MM.1S (cell line): Measurements from ENCODE around the gene FIBCD1.

Source experiments
- DNase-seq: peaks from one replicate; pipeline ENCODE4 v3.0.0-alpha.2; 2015
- H2AFZ ChIP-seq: fragments of 300-600 bp; sonication (generic); 2 replicates; pipeline ENCODE4 v1.6.0; 2016; ENCODE audit warnings: antibody characterized with exemption, low read length
- H3F3A ChIP-seq: fragments of 300-600 bp; sonication (generic); 2 replicates; pipeline ENCODE4 v1.6.1; 2016; ENCODE audit warnings: mild to moderate bottlenecking, antibody characterized with exemption, low read length, moderate library complexity, mixed read lengths; ENCODE audit not compliant: insufficient read depth
- H3K27ac ChIP-seq: fragments of 300-600 bp; sonication (generic); 2 replicates; pipeline ENCODE4 v1.5.1; 2016; ENCODE audit warnings: mild to moderate bottlenecking, low read length
- H3K27me3 ChIP-seq: fragments of 300-600 bp; sonication (generic); replicated peaks from 2 replicates; pipeline ENCODE4 v1.6.0; 2016; ENCODE audit warnings: low read length; ENCODE audit not compliant: insufficient read depth
- H3K36me3 ChIP-seq: fragments of 300-600 bp; sonication (generic); replicated peaks from 2 replicates; pipeline ENCODE4 v1.6.1; 2016; ENCODE audit warnings: mild to moderate bottlenecking, low read length, mixed read lengths; ENCODE audit not compliant: insufficient read depth
- H3K4me1 ChIP-seq: fragments of 300-600 bp; sonication (generic); 2 replicates; pipeline ENCODE4 v1.6.1; 2016; ENCODE audit warnings: low read length, mixed read lengths
- H3K4me2 ChIP-seq: fragments of 300-600 bp; sonication (generic); 2 replicates; pipeline ENCODE4 v1.6.0; 2016; ENCODE audit warnings: low read depth, low read length
- H3K4me3 ChIP-seq: fragments of 300-600 bp; sonication (generic); 2 replicates; pipeline ENCODE4 v1.5.1; 2016; ENCODE audit warnings: low read length, mixed read lengths
- H3K79me2 ChIP-seq: fragments of 300-600 bp; sonication (generic); 2 replicates; pipeline ENCODE4 v1.6.1; 2016; ENCODE audit warnings: mixed run types, low read length, mixed read lengths
- H3K9ac ChIP-seq: fragments of 300-600 bp; sonication (generic); 2 replicates; pipeline ENCODE4 v1.6.1; 2016; ENCODE audit warnings: low read length, mixed read lengths
- H3K9me2 ChIP-seq: fragments of 300-600 bp; sonication (generic); replicated peaks from 2 replicates; pipeline ENCODE4 v1.6.1; 2016; ENCODE audit warnings: mild to moderate bottlenecking, low read length, mixed read lengths; ENCODE audit not compliant: insufficient read depth
- H3K9me3 ChIP-seq: fragments of 300-600 bp; sonication (generic); replicated peaks from 2 replicates; pipeline ENCODE4 v1.6.1; 2016; ENCODE audit warnings: mild to moderate bottlenecking, low read length, mixed read lengths; ENCODE audit not compliant: insufficient read depth
- H4K20me1 ChIP-seq: fragments of 300-600 bp; sonication (generic); 2 replicates; pipeline ENCODE4 v1.6.1; 2016; ENCODE audit warnings: mild to moderate bottlenecking, low read length, moderate library complexity, mixed read lengths; ENCODE audit not compliant: insufficient read depth
- EZH2 ChIP-seq: fragments of 300-600 bp; sonication (generic); optimal IDR thresholded peaks from 2 replicates; pipeline ENCODE3; 2017; ENCODE audit warnings: low read depth, mild to moderate bottlenecking, antibody characterized with exemption, low read length, mixed read lengths
- EZH2phosphoT487 ChIP-seq: fragments of 300-600 bp; sonication (generic); IDR thresholded peaks from 2 replicates; pipeline ENCODE4 v1.6.1; 2018; ENCODE audit warnings: antibody characterized with exemption, low read length
- TF ChIP-seq, protein P1 (sequence below): fragments of 300-600 bp; sonication (generic); IDR thresholded peaks from 2 replicates; pipeline ENCODE4 v1.5.1; 2016; ENCODE audit warnings: antibody characterized with exemption, low read length, mixed read lengths

The FIBCD1 gene

GRCh38 chr9:130887494-130888144, 51.4 kb downstream of the FIBCD1 start:
- no peak overlapping the region for H3K27ac ChIP-seq
- no peaks in the 10 kb centered on the region for H3K4me1 ChIP-seq
- TF ChIP-seq, protein P1, sequence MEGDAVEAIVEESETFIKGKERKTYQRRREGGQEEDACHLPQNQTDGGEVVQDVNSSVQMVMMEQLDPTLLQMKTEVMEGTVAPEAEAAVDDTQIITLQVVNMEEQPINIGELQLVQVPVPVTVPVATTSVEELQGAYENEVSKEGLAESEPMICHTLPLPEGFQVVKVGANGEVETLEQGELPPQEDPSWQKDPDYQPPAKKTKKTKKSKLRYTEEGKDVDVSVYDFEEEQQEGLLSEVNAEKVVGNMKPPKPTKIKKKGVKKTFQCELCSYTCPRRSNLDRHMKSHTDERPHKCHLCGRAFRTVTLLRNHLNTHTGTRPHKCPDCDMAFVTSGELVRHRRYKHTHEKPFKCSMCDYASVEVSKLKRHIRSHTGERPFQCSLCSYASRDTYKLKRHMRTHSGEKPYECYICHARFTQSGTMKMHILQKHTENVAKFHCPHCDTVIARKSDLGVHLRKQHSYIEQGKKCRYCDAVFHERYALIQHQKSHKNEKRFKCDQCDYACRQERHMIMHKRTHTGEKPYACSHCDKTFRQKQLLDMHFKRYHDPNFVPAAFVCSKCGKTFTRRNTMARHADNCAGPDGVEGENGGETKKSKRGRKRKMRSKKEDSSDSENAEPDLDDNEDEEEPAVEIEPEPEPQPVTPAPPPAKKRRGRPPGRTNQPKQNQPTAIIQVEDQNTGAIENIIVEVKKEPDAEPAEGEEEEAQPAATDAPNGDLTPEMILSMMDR = no peak
- TF ChIP-seq EZH2phosphoT487 = no peak
- DNase-seq = no peak
- H3K9me3 ChIP-seq = no peaks in the 10 kb centered on the region
- no peaks in the 10 kb centered on the region for H3K36me3 ChIP-seq
- H3K27me3 ChIP-seq = no peaks in the 10 kb centered on the region
- H3K79me2 ChIP-seq = no peaks in the 10 kb centered on the region
- no peaks in the 10 kb centered on the region for H4K20me1 ChIP-seq
- no peaks in the 10 kb centered on the region for H3K9me2 ChIP-seq
- no peak overlapping the region for H3K9ac ChIP-seq
- no peak overlapping the region for H3K4me3 ChIP-seq
- H2AFZ ChIP-seq = no peak overlapping the region
- no peaks in the 10 kb centered on the region for H3F3A ChIP-seq
- no peak overlapping the region for H3K4me2 ChIP-seq

DNA sequence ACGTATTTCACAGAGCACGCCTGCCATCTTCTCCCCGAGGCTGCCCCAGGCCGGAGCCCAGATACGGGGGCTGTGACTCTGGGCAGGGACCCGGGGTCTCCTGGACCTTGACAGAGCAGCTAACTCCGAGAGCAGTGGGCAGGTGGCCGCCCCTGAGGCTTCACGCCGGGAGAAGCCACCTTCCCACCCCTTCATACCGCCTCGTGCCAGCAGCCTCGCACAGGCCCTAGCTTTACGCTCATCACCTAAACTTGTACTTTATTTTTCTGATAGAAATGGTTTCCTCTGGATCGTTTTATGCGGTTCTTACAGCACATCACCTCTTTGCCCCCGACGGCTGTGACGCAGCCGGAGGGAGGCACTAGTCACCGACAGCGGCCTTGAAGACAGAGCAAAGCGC, 52.1 kb downstream of the FIBCD1 start:
- Histone ChIP-seq H4K20me1 (no peaks in the 10 kb centered on the region), H3F3A (no peaks in the 10 kb centered on the region), H3K36me3 (no peaks in the 10 kb centered on the region), H3K79me2 (no peaks in the 10 kb centered on the region), H3K4me3 (no peak overlapping the region), H3K27ac (no peak overlapping the region), H3K4me2 (no peak overlapping the region), H3K9me2 (no peaks in the 10 kb centered on the region), H3K27me3 (no peaks in the 10 kb centered on the region), H3K9ac (no peak overlapping the region), H3K4me1 (no peaks in the 10 kb centered on the region), H3K9me3 (no peaks in the 10 kb centered on the region), H2AFZ (no peak overlapping the region)
- no peak for DNase-seq
- TF ChIP-seq, protein P1 = no peak
- TF ChIP-seq EZH2 (no peak), EZH2phosphoT487 (no peak)

DNA sequence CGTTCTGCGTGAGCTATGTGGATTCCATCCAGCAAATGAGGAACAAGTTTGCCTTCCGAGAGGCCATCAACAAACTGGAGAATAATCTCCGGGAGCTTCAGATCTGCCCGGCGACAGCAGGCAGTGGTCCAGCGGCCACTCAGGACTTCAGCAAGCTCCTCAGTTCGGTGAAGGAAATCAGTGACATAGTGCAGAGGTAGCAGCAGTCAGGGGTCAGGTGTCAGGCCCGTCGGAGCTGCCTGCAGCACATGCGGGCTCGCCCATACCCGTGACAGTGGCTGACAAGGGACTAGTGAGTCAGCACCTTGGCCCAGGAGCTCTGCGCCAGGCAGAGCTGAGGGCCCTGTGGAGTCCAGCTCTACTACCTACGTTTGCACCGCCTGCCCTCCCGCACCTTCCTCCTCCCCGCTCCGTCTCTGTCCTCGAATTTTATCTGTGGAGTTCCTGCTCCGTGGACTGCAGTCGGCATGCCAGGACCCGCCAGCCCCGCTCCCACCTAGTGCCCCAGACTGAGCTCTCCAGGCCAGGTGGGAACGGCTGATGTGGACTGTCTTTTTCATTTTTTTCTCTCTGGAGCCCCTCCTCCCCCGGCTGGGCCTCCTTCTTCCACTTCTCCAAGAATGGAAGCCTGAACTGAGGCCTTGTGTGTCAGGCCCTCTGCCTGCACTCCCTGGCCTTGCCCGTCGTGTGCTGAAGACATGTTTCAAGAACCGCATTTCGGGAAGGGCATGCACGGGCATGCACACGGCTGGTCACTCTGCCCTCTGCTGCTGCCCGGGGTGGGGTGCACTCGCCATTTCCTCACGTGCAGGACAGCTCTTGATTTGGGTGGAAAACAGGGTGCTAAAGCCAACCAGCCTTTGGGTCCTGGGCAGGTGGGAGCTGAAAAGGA, 53.3 kb downstream of the FIBCD1 start:
- Histone ChIP-seq H3K4me2 (no peak overlapping the region), H2AFZ (no peak overlapping the region), H3K9me3 (no peaks in the 10 kb centered on the region), H3K4me1 (no peaks in the 10 kb centered on the region), H3K9me2 (no peaks in the 10 kb centered on the region), H3K27me3 (no peaks in the 10 kb centered on the region), H3K9ac (no peak overlapping the region), H3K27ac (no peak overlapping the region), H3K36me3 (no peaks in the 10 kb centered on the region), H3K79me2 (no peaks in the 10 kb centered on the region), H4K20me1 (no peaks in the 10 kb centered on the region), H3F3A (no peaks in the 10 kb centered on the region), H3K4me3 (no peak overlapping the region)
- TF ChIP-seq EZH2 (no peak), EZH2phosphoT487 (no peak)
- TF ChIP-seq, protein P1 = no peak
- DNase-seq = no peak
